ENCODE data around the gene ARGLU1.

The ARGLU1 gene

GRCh38 chr13:106537521-106537920, 30.4 kb downstream of the ARGLU1 start:
- no peak for DNase-seq

GRCh38 chr13:106536244-106537034, 31.5 kb downstream of the ARGLU1 start:
- peak; percentile 91 for DNase-seq

- DNase-seq, result peak; percentile 88
Observed at GRCh38 chr13:106535552-106536243, 32.2 kb downstream of the ARGLU1 start, which contains the start of gene EFNB2. Gene EFNB2 (minus strand): TSS chr13:106535662. CDS start chr13:106534964, 698 bp downstream.

GRCh38 chr13:106534639-106535551, 33.0 kb downstream of the ARGLU1 start:
- DNase-seq, result peak; percentile 4

- DNase-seq, result peak; percentile 34
Observed at GRCh38 chr13:106533943-106534638, 33.8 kb downstream of the ARGLU1 start.

GRCh38 chr13:106533101-106533942, 34.6 kb downstream of the ARGLU1 start:
- DNase-seq, result peak; percentile 32

GRCh38 chr13:106532111-106532929, 35.6 kb downstream of the ARGLU1 start:
- DNase-seq, result no peak

GRCh38 chr13:106530980-106531481, 36.9 kb downstream of the ARGLU1 start:
- no peak for DNase-seq

GRCh38 chr13:106530171-106530851, 37.6 kb downstream of the ARGLU1 start:
- DNase-seq, result no peak

GRCh38 chr13:106529415-106530170, 38.3 kb downstream of the ARGLU1 start:
- DNase-seq, result no peak

- no peak for DNase-seq
Observed at GRCh38 chr13:106528718-106529414, 39.1 kb downstream of the ARGLU1 start.

DNA sequence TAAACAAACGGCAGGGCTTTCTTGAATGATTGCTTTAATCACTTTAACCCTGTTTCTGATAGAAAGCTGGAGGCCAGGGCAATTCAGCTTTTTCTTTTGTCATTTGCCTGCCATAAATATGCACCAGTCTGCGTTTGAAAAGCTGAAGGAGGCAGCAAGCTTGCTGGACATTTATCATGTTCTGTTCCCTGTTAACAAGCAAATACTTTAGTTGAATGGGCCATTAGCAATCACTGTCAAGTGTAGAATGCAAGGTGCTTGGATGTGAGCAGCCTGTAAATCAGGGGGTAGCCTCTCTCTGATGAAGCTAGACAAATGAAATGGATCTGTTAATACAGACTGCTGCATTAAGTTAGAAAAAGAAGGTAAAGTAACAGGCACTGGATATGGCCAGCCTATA, 40.1 kb downstream of the ARGLU1 start:
- DNase-seq, result no peak

DNA sequence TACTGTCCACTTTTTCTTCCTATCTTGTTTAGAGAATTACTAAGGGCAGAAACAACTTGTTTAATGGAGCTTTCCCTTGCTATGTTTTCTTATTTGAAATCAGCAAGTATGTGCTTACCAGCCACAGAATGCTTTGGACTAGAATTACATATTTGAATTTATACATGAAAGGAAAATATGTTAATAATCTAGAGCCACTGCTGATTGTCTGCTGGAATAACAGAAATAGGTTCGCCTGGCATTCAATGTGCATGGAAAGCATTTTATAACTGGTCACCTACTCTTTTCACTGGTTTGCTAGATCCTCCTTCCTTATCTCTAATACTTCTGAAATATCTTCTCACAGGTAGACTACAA, 40.5 kb downstream of the ARGLU1 start:
- DNase-seq, result no peak

- no peak for DNase-seq
Observed at GRCh38 chr13:106526738-106527444, 41.0 kb downstream of the ARGLU1 start.

GRCh38 chr13:106525865-106526264, 42.1 kb downstream of the ARGLU1 start:
- no peak for DNase-seq

GRCh38 chr13:106524108-106524507, 43.8 kb downstream of the ARGLU1 start:
- DNase-seq, result no peak

- no peak for DNase-seq
Observed at GRCh38 chr13:106523576-106523975, 44.4 kb downstream of the ARGLU1 start.

Data from activated CD4-positive, alpha-beta T cell treated with anti-CD3 and anti-CD28 coated beads for 48 hours (primary cell).